Measurements from ENCODE around the gene GRM7.

The GRM7 gene

GRCh38 chr3:6935970-6936369, 75.1 kb downstream of the GRM7 start:
- DNase-seq (ENCODE audit: low read depth), result no peak
- no peak overlapping the region for H3K4me3 ChIP-seq (ENCODE audit: low read depth, low read length)
- TF ChIP-seq CTCF (conservative IDR thresholded peaks at IDR 0.05; ENCODE audit: low read depth, low read length), result no peak

- no peak for DNase-seq (ENCODE audit: low read depth)
- TF ChIP-seq CTCF (conservative IDR thresholded peaks at IDR 0.05; ENCODE audit: low read depth, low read length), result no peak
- no peak overlapping the region for H3K4me3 ChIP-seq (ENCODE audit: low read depth, low read length)
These were observed 101.9 kb downstream of the GRM7 start for GRCh38 chr3:6962801-6963200.

GRCh38 chr3:6965881-6966280, 105.0 kb downstream of the GRM7 start:
- no peak overlapping the region for H3K4me3 ChIP-seq (ENCODE audit: low read depth, low read length)
- DNase-seq (ENCODE audit: low read depth), result no peak
- TF ChIP-seq CTCF (conservative IDR thresholded peaks at IDR 0.05; ENCODE audit: low read depth, low read length), result no peak

- DNase-seq (ENCODE audit: low read depth), result no peak
These were observed 111.0 kb downstream of the GRM7 start for GRCh38 chr3:6971933-6972332.

GRCh38 chr3:6985848-6986247, 124.9 kb downstream of the GRM7 start:
- DNase-seq (ENCODE audit: low read depth), result no peak
- TF ChIP-seq CTCF (conservative IDR thresholded peaks at IDR 0.05; ENCODE audit: low read depth, low read length), result no peak
- no peak overlapping the region for H3K4me3 ChIP-seq (ENCODE audit: low read depth, low read length)

More at GRCh38 chr3:6971933-6972332, 111.0 kb downstream of the GRM7 start:
- no peak for TF ChIP-seq CTCF (conservative IDR thresholded peaks at IDR 0.05; ENCODE audit: low read depth, low read length)
- no peak overlapping the region for H3K4me3 ChIP-seq (ENCODE audit: low read depth, low read length)

- DNase-seq (ENCODE audit: low read depth), result no peak
- no peak overlapping the region for H3K4me3 ChIP-seq (ENCODE audit: low read depth, low read length)
- TF ChIP-seq CTCF (conservative IDR thresholded peaks at IDR 0.05; ENCODE audit: low read depth, low read length), result no peak
These were observed 128.8 kb downstream of the GRM7 start for GRCh38 chr3:6989608-6990291.

GRCh38 chr3:6994081-6994668, 133.3 kb downstream of the GRM7 start:
- H3K4me3 ChIP-seq (ENCODE audit: low read depth, low read length), result no peak overlapping the region
- TF ChIP-seq CTCF (conservative IDR thresholded peaks at IDR 0.05; ENCODE audit: low read depth, low read length), result no peak
- peak; percentile 2 for DNase-seq (ENCODE audit: low read depth)

Measured in choroid plexus epithelial cell (primary cell).